Right atrium auricular region (tissue), 2 donors: ENCODE data around the gene BRAT1. TPM values are rescaled to one million over a fixed set of nuclear protein-coding genes. Genes with fewer than 3 reads are reported as not detected.

Experiments
- DNase-seq: peaks from one replicate; pipeline ENCODE4 v3.0.0-alpha.2; 2019; ENCODE audit warnings: low spot score
- H3K27ac ChIP-seq, 2 donors: fragments of 200-600 bp; sonication (generic); 1 replicate in 1 of 2; 2 replicates in 1 of 2; pipeline ENCODE4 v1.5.1; 2016 to 2019
- H3K27me3 ChIP-seq, 2 donors: fragments of 200-600 bp; sonication (generic); one replicate each; pipeline versions ENCODE4 v1.5.1 to v1.6.0; 2017 to 2019
- H3K36me3 ChIP-seq: fragments of 200-600 bp; sonication (generic); one replicate; pipeline ENCODE4 v1.5.1; 2016
- H3K4me1 ChIP-seq, 2 donors: fragments of 200-600 bp; sonication (generic); one replicate each; pipeline versions ENCODE4 v1.5.1 to v1.6.0; 2017 to 2019
- H3K4me3 ChIP-seq, 2 donors: fragments of 200-600 bp; sonication (generic); 1 replicate in 1 of 2; 2 replicates in 1 of 2; pipeline ENCODE4 v1.5.1; 2017 to 2019; ENCODE audit warnings: mild to moderate bottlenecking in 1 of 2, moderate library complexity in 1 of 2
- H3K9me3 ChIP-seq, 2 donors: fragments of 200-600 bp; sonication (generic); one replicate each; pipeline ENCODE4 v1.5.1; 2019
- total RNA-seq, 2 donors: library from RNA; depleted of rRNA; stranded (reverse); fragments of >200 nt; gene quantifications; one replicate each; pipeline ENCODE4 v1.1.0, GENCODE V29; 2016
- TF ChIP-seq, protein P1 (sequence below), 2 donors: fragments of 200-600 bp; sonication (generic); IDR thresholded peaks; one replicate each; pipeline ENCODE4 v1.5.1; 2019; ENCODE audit warnings: antibody characterized with exemption in 2 of 2

Gene BRAT1
- total RNA-seq, 2 donors from 2014 or later, result 20.9 to 24.6 TPM

DNA sequence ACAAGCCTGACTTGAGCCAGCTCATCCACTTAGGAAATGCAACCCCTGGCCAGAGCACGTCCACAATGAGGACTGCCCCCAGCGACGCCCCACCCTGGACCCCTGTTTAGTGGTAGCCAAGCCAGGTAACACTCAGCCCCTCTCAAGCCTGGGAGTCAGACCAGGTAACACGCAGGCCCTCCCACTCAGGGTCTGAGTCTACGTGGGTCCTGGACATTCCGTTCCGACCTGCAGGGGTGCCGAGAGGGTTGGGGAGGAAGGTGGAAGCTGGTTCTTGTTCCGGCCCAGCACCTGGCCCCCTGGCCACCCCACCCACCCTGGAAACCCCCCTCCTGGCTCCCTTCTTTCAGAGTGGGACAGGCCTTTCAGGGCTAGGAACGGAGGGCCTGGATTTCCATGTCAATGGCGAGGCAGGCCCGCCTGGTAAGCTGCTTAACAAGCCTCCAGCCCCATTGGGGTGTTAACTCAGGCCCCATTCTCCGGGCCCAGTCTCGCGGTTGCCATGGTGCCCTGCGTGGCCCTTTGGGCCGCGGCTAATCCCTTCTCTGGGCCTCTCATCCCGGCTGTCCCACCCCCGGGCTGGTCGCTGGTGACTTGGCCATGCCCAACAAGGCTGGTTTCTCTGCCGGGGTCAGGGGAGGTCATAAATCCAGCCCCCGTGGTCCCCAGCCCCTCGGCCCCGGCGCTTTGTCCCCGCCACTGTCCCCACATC is 55.4 kb downstream of the BRAT1 start:
- no peaks in the 10 kb centered on the region for H3K27me3 ChIP-seq

DNA sequence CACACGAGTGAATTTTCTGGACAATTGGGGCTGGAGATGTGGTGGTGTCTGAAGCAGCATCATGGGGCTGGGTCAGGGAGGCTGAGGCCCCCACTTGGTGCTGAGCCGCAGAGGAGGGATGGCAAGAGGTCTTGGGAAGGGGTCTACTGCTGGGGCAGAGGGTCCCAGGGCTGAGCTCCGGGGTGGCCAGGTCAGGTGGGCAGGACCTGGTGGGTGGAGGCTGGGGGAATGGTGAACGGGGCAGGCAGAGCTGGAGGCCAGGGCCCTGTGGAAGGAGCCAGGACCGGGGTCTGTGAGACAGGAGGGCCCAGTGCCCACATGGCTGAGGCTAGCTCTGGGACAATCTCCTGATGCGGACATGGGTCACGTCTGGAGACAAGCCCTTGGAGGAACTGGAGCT is 56.1 kb downstream of the BRAT1 start:
- Histone ChIP-seq H3K36me3 (no peaks in the 10 kb centered on the region), H3K4me3 (no peak overlapping the region), H3K27me3 (no peaks in the 10 kb centered on the region), H3K4me1 (peaks cover 0 to 13% of the 10 kb centered on the region in 2 donors), H3K27ac (no peak overlapping the region), H3K9me3 (no peaks in the 10 kb centered on the region)
- no peak for DNase-seq
- TF ChIP-seq, protein P1, sequence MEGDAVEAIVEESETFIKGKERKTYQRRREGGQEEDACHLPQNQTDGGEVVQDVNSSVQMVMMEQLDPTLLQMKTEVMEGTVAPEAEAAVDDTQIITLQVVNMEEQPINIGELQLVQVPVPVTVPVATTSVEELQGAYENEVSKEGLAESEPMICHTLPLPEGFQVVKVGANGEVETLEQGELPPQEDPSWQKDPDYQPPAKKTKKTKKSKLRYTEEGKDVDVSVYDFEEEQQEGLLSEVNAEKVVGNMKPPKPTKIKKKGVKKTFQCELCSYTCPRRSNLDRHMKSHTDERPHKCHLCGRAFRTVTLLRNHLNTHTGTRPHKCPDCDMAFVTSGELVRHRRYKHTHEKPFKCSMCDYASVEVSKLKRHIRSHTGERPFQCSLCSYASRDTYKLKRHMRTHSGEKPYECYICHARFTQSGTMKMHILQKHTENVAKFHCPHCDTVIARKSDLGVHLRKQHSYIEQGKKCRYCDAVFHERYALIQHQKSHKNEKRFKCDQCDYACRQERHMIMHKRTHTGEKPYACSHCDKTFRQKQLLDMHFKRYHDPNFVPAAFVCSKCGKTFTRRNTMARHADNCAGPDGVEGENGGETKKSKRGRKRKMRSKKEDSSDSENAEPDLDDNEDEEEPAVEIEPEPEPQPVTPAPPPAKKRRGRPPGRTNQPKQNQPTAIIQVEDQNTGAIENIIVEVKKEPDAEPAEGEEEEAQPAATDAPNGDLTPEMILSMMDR (IDR thresholded peaks at IDR 0.05), result no peak

More for the DNA sequence above, 55.4 kb downstream of the BRAT1 start:
- DNase-seq, result no peak
- TF ChIP-seq, protein P1 (IDR thresholded peaks at IDR 0.05), result no peak
- no peak overlapping the region for H3K4me3 ChIP-seq
- no peaks in the 10 kb centered on the region for H3K9me3 ChIP-seq
- H3K36me3 ChIP-seq, result no peaks in the 10 kb centered on the region
- H3K27ac ChIP-seq, result no peak overlapping the region
- peaks cover 0 to 7% of the 10 kb centered on the region in 2 donors for H3K4me1 ChIP-seq

DNA sequence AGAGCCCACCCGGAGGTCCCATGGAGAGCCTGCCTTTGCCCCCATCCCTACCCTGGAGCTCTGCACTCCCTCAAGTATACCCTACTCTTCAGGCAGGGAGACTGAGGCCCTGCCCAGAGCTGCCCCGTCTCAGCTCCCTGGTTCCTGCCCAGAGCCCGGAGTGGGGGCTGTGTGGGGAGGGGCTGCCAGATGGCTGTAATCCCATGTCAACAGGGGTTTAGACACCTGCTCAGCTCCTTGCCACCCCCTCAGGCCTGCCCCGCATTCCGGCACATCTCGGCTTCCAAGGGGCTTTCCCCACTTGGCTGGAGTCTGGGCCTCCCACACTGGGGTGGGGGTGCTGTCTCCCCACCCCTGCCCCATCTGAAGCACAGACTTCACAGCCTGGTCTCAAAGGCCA is 56.6 kb downstream of the BRAT1 start:
- DNase-seq, result no peak
- H3K9me3 ChIP-seq, result no peaks in the 10 kb centered on the region
- H3K36me3 ChIP-seq, result no peaks in the 10 kb centered on the region
- peaks cover 0 to 18% of the 10 kb centered on the region in 2 donors for H3K4me1 ChIP-seq
- no peaks in the 10 kb centered on the region for H3K27me3 ChIP-seq
- TF ChIP-seq, protein P1 (IDR thresholded peaks at IDR 0.05), result no peak
- H3K4me3 ChIP-seq, result no peak overlapping the region
- no peak overlapping the region for H3K27ac ChIP-seq

DNA sequence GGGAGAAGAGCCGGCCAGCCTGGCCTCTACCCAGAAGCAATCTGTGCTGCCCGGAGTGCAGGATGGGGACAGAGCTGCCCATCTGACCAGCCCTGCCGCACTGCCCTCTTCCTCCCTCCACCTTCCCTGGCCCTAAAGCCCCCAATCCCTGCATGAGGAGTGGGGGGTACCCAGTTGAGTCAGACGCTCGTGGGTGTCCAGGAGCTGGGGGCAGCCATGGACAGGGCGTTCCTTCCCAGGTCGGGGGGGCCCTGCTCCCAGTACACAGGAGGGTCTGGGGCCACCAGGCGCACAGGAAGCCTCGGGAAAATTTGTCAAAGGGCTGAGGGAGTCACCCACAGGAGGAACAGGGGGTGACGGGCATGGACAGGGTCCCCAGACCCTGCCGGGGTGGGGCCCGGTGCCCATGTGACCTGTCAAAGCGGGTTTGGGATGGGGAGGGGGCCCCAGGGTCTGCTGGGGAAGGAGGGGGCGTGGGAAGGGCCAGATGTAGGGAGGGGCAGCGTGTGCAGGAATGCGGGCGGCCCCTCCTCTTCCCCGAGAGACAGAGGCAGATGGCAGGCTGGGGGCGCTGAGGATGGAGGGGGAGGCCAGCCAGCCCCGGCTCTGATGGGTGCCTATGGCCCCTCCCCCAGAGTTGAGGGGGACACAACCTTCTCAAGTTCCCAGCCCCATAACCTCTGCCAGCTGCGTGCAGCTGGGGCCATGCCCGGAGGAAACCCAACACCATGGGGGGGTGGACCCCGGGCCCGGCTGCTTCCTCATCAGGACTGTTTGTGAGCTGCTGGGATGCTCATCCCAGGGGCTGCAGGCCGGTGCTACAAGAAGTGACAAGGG is 57.6 kb downstream of the BRAT1 start:
- Histone ChIP-seq H3K27me3 (no peaks in the 10 kb centered on the region), H3K27ac (no peak overlapping the region), H3K4me3 (no peak overlapping the region), H3K4me1 (peaks cover 0 to 28% of the 10 kb centered on the region in 2 donors), H3K9me3 (no peaks in the 10 kb centered on the region), H3K36me3 (no peaks in the 10 kb centered on the region)
- DNase-seq, result no peak
- TF ChIP-seq, protein P1 (IDR thresholded peaks at IDR 0.05), result no peak

DNA sequence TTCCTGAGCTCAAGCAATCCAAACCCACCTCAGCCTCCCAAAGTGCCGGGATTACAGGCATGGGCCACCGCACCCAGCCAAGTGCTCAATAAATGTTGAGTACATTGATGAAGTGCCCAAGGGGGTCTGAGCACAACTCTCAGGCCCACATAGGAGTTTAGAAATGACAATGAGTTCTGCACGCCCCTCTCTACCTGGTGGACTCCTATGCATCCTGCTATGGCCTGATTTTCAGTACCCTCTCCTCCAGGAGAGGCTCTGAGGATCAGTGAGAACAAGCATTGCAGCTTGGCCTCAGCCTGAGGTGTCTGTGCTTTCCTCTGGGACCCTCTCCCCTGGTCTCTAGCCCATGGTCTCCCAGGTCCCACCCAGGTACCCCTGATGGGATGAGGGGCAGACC is 58.3 kb downstream of the BRAT1 start:
- H3K4me1 ChIP-seq, result peaks cover 0 to 28% of the 10 kb centered on the region in 2 donors

More for the DNA sequence above, 58.3 kb downstream of the BRAT1 start:
- Histone ChIP-seq H3K27ac (no peak overlapping the region), H3K4me3 (no peak overlapping the region), H3K9me3 (no peaks in the 10 kb centered on the region), H3K36me3 (no peaks in the 10 kb centered on the region), H3K27me3 (no peaks in the 10 kb centered on the region)
- no peak for DNase-seq
- TF ChIP-seq, protein P1 (IDR thresholded peaks at IDR 0.05), result no peak
